Neural cell (in vitro differentiated cells): ENCODE measurements around the gene FBLN5. TPM values are rescaled to one million over a fixed set of nuclear protein-coding genes. Genes with fewer than 3 reads are reported as not detected.

ENCODE experiments used
- H2AFZ ChIP-seq: fragments of 200-600, 300-800 bp; sonication (generic), shearing (Covaris generic); 2 replicates; pipeline ENCODE4 v1.6.0; 2014; ENCODE audit warnings: low read depth, mild to moderate bottlenecking, antibody characterized with exemption, low read length, moderate library complexity
- H3F3A ChIP-seq: fragments of 200-600 bp; shearing (Covaris generic); 2 replicates; pipeline ENCODE4 v1.6.1; 2016; ENCODE audit warnings: mild to moderate bottlenecking, moderate library complexity, mixed read lengths, antibody characterized with exemption, low read length; ENCODE audit not compliant: insufficient read depth, poor library complexity, severe bottlenecking
- H3K27ac ChIP-seq: fragments of 200-600, 300-800 bp; sonication (generic), shearing (Covaris generic); 2 replicates; pipeline ENCODE4 v1.5.1; 2014; ENCODE audit warnings: mild to moderate bottlenecking, low read length, moderate library complexity
- H3K27me3 ChIP-seq: fragments of 300-800, 200-600 bp; sonication (generic), shearing (Covaris generic); 2 replicates; pipeline ENCODE4 v1.6.0; 2014; ENCODE audit warnings: mild to moderate bottlenecking, low read depth, low read length, moderate library complexity; ENCODE audit not compliant: insufficient read depth
- H3K36me3 ChIP-seq: fragments of 300-800, 200-600 bp; sonication (generic), shearing (Covaris generic); 2 replicates; pipeline ENCODE4 v1.5.1; 2014; ENCODE audit warnings: mild to moderate bottlenecking, antibody characterized with exemption, low read length, moderate library complexity; ENCODE audit not compliant: insufficient read depth
- H3K4me2 ChIP-seq: fragments of 300-800, 200-600 bp; sonication (generic), shearing (Covaris generic); 2 replicates; pipeline ENCODE4 v1.6.0; 2014; ENCODE audit warnings: mild to moderate bottlenecking, low read length
- H3K4me3 ChIP-seq: fragments of 300-800, 200-600 bp; sonication (generic), shearing (Covaris generic); 2 replicates; pipeline ENCODE4 v1.5.1; 2014; ENCODE audit warnings: mild to moderate bottlenecking, low read length, moderate library complexity
- H3K79me2 ChIP-seq: fragments of 200-600 bp; shearing (Covaris generic); replicated peaks from 2 replicates; pipeline ENCODE4 v1.6.0; 2014; ENCODE audit warnings: mild to moderate bottlenecking, low read length, moderate library complexity; ENCODE audit not compliant: insufficient read depth
- H3K9ac ChIP-seq: fragments of 300-800, 200-600 bp; sonication (generic), shearing (Covaris generic); 2 replicates; pipeline ENCODE4 v1.6.1; 2016; ENCODE audit warnings: mild to moderate bottlenecking, low read length, mixed read lengths
- H3K9me2 ChIP-seq: fragments of 200-600 bp; shearing (Covaris generic); 2 replicates; pipeline ENCODE4 v1.6.1; 2016; ENCODE audit warnings: mild to moderate bottlenecking, low read length, mixed read lengths; ENCODE audit not compliant: insufficient read depth
- H3K9me3 ChIP-seq: fragments of 200-600, 300-800 bp; sonication (generic), shearing (Covaris generic); 2 replicates; pipeline ENCODE4 v1.6.1; 2016; ENCODE audit warnings: mild to moderate bottlenecking, mixed run types, low read length, moderate library complexity, mixed read lengths
- H4K20me1 ChIP-seq: fragments of 200-600 bp; shearing (Covaris generic); 2 replicates; pipeline ENCODE4 v1.6.1; 2016; ENCODE audit warnings: mild to moderate bottlenecking, mixed run types; ENCODE audit not compliant: insufficient read depth
- CTCF ChIP-seq: fragments of 450-650 bp; IDR thresholded peaks from 2 replicates; pipeline ENCODE4 v1.5.1; 2014; ENCODE audit warnings: antibody characterized with exemption, mild to moderate bottlenecking, moderate library complexity; ENCODE audit not compliant: poor library complexity, severe bottlenecking
- EP300 ChIP-seq: fragments of 450-650 bp; conservative IDR thresholded peaks from 2 replicates; pipeline ENCODE4 v1.6.1; 2014; ENCODE audit warnings: antibody characterized with exemption, mild to moderate bottlenecking, moderate library complexity; ENCODE audit not compliant: poor library complexity, severe bottlenecking
- EZH2 ChIP-seq: fragments of 200-600, 300-800 bp; shearing (Covaris generic), sonication (generic); IDR thresholded peaks from 2 replicates; pipeline ENCODE4 v1.6.1; 2014; ENCODE audit warnings: antibody characterized with exemption, low read length, borderline replicate concordance, mild to moderate bottlenecking; ENCODE audit not compliant: insufficient read depth, poor library complexity, severe bottlenecking
- MXI1 ChIP-seq: fragments of 450-650 bp; conservative IDR thresholded peaks from 2 replicates; pipeline ENCODE4 v1.6.1; 2014; ENCODE audit warnings: antibody characterized with exemption, mild to moderate bottlenecking; ENCODE audit not compliant: poor library complexity, severe bottlenecking
- POLR2AphosphoS5 ChIP-seq: IDR thresholded peaks from 2 replicates; pipeline ENCODE4 v1.6.1; 2012
- RAD21 ChIP-seq: fragments of 450-650 bp; conservative IDR thresholded peaks from 2 replicates; pipeline ENCODE4 v1.6.1; 2014; ENCODE audit warnings: antibody characterized with exemption, mild to moderate bottlenecking, moderate library complexity
- SMC3 ChIP-seq: fragments of 450-650 bp; conservative IDR thresholded peaks from 2 replicates; pipeline ENCODE4 v1.6.1; 2014; ENCODE audit warnings: antibody characterized with exemption, mild to moderate bottlenecking, moderate library complexity; ENCODE audit not compliant: poor library complexity
- TAF1 ChIP-seq: IDR thresholded peaks from 2 replicates; pipeline ENCODE4 v1.6.1; 2012; ENCODE audit warnings: low read depth
- polyA plus RNA-seq: library from polyadenylated mRNA; depleted of rRNA; stranded (reverse); fragments of >200 nt; gene quantifications from 2 replicates; pipeline ENCODE4 v1.2.3, GENCODE V29; 2014
- TF ChIP-seq, protein P1 (sequence below): IDR thresholded peaks from 2 replicates; pipeline ENCODE4 v1.6.1; 2012; ENCODE audit warnings: borderline replicate concordance

FBLN5 gene
- polyA plus RNA-seq, 1 donor from 2014 or later, result 1.5 TPM

DNA sequence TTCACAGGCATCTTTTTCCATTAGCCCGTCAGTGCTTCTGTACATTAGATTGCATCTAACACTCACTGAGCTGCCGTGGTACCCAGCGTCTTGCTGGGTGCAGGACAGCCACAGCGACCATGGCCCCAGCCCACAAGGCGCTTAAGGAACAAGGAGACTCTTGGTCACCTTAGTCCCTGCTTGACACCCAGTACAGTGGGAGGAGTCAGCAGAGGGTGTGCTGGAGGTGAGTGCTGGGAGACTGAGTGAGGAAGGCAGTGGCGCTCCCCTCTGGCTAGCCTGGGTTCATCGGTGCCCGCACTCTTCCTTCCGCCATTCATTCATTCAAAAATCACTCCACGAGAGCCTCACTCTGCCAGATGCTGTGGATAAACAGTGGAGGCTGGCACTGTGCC lies 21.8 kb downstream of the FBLN5 start:
- no peaks in the 10 kb centered on the region for H3K36me3 ChIP-seq
- no peak overlapping the region for H2AFZ ChIP-seq
- H3K9ac ChIP-seq, result no peak overlapping the region
- H3K9me2 ChIP-seq, result no peaks in the 10 kb centered on the region
- H3F3A ChIP-seq, result no peaks in the 10 kb centered on the region
- no peak overlapping the region for H3K4me2 ChIP-seq
- no peaks in the 10 kb centered on the region for H3K9me3 ChIP-seq
- H3K27ac ChIP-seq, result no peak overlapping the region
- no peaks in the 10 kb centered on the region for H4K20me1 ChIP-seq
- TF ChIP-seq MXI1 (no peak), TAF1 (no peak), EZH2 (no peak), RAD21 (no peak), POLR2AphosphoS5 (no peak), EP300 (no peak), CTCF (no peak), SMC3 (no peak)
- TF ChIP-seq, protein P1, sequence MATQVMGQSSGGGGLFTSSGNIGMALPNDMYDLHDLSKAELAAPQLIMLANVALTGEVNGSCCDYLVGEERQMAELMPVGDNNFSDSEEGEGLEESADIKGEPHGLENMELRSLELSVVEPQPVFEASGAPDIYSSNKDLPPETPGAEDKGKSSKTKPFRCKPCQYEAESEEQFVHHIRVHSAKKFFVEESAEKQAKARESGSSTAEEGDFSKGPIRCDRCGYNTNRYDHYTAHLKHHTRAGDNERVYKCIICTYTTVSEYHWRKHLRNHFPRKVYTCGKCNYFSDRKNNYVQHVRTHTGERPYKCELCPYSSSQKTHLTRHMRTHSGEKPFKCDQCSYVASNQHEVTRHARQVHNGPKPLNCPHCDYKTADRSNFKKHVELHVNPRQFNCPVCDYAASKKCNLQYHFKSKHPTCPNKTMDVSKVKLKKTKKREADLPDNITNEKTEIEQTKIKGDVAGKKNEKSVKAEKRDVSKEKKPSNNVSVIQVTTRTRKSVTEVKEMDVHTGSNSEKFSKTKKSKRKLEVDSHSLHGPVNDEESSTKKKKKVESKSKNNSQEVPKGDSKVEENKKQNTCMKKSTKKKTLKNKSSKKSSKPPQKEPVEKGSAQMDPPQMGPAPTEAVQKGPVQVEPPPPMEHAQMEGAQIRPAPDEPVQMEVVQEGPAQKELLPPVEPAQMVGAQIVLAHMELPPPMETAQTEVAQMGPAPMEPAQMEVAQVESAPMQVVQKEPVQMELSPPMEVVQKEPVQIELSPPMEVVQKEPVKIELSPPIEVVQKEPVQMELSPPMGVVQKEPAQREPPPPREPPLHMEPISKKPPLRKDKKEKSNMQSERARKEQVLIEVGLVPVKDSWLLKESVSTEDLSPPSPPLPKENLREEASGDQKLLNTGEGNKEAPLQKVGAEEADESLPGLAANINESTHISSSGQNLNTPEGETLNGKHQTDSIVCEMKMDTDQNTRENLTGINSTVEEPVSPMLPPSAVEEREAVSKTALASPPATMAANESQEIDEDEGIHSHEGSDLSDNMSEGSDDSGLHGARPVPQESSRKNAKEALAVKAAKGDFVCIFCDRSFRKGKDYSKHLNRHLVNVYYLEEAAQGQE, result no peak
- no peaks in the 10 kb centered on the region for H3K27me3 ChIP-seq
- H3K79me2 ChIP-seq, result no peaks in the 10 kb centered on the region
- H3K4me3 ChIP-seq, result no peak overlapping the region

- Histone ChIP-seq H3F3A (no peaks in the 10 kb centered on the region), H2AFZ (no peak overlapping the region), H3K36me3 (no peaks in the 10 kb centered on the region), H3K4me2 (no peak overlapping the region), H3K9me2 (no peaks in the 10 kb centered on the region), H3K27ac (no peak overlapping the region), H3K4me3 (no peak overlapping the region), H3K9me3 (no peaks in the 10 kb centered on the region), H4K20me1 (no peaks in the 10 kb centered on the region), H3K9ac (no peak overlapping the region), H3K27me3 (no peaks in the 10 kb centered on the region), H3K79me2 (no peaks in the 10 kb centered on the region)
- TF ChIP-seq MXI1, result no peak
- TF ChIP-seq RAD21, result no peak
- TF ChIP-seq POLR2AphosphoS5, result no peak
- no peak for TF ChIP-seq SMC3
- TF ChIP-seq, protein P1, result no peak
- no peak for TF ChIP-seq EZH2
- TF ChIP-seq TAF1, result no peak
- no peak for TF ChIP-seq EP300
- no peak for TF ChIP-seq CTCF
Observed at GRCh38 chr14:91925001-91925726, 22.3 kb downstream of the FBLN5 start.
